Transverse colon (tissue), 4 donors: Measurements from ENCODE around the gene CTNNBL1. TPM values are rescaled to one million over a fixed set of nuclear protein-coding genes. Genes with fewer than 3 reads are reported as not detected.

ENCODE experiments used
- DNase-seq: peaks from one replicate; pipeline ENCODE4 v3.0.0-alpha.2; 2019
- H3K27ac ChIP-seq, 4 donors: fragments of 200-600 bp; sonication (generic); 2 replicates each; pipeline ENCODE4 v1.5.1; 2016 to 2018; ENCODE audit warnings: inconsistent platforms in 4 of 4
- H3K27me3 ChIP-seq: fragments of 200-600 bp; sonication (generic); 2 replicates; pipeline ENCODE4 v1.5.1; 2017; ENCODE audit warnings: inconsistent platforms
- H3K36me3 ChIP-seq, 4 donors: fragments of 200-600 bp; sonication (generic); 2 replicates each; pipeline ENCODE4 v1.5.1; 2017 to 2019; ENCODE audit warnings: inconsistent platforms in 4 of 4
- H3K4me1 ChIP-seq, 4 donors: fragments of 200-600 bp; sonication (generic); 2 replicates each; pipeline ENCODE4 v1.5.1; 2017 to 2020; ENCODE audit warnings: inconsistent platforms in 4 of 4
- H3K4me3 ChIP-seq, 4 donors: fragments of 200-600 bp; sonication (generic); 1 replicate in 1 of 4; 2 replicates in 3 of 4; pipeline versions ENCODE4 v1.5.1 to v1.6.1; 2017 to 2019; ENCODE audit warnings: inconsistent platforms in 4 of 4
- H3K9me3 ChIP-seq, 2 donors: fragments of 200-600 bp; sonication (generic); 2 replicates each; pipeline ENCODE4 v1.5.1; 2017 to 2019; ENCODE audit warnings: inconsistent platforms in 2 of 2
- CTCF ChIP-seq, 5 experiments: fragments of 200-600 bp in 3 of 5; fragments of 450-650 bp in 2 of 5; sonication (generic) in 3 of 5; IDR thresholded peaks; 1 replicate in 2 of 5; 2 replicates in 3 of 5; pipeline ENCODE4 v1.5.1; 2016 to 2017; ENCODE audit warnings: antibody characterized with exemption in 5 of 5, inconsistent platforms in 3 of 5, mild to moderate bottlenecking in 2 of 5, moderate library complexity in 1 of 5
- EP300 ChIP-seq: sonication (generic); formaldehyde crosslinking; IDR thresholded peaks from one replicate; pipeline ENCODE4 v1.6.1; 2017; ENCODE audit warnings: antibody characterized with exemption, low read depth
- POLR2A ChIP-seq: fragments of 450-650 bp; IDR thresholded peaks from one replicate; pipeline ENCODE4 v1.6.1; 2016; ENCODE audit warnings: antibody characterized with exemption, mild to moderate bottlenecking, moderate library complexity
- POLR2AphosphoS5 ChIP-seq, 3 donors: sonication (generic); formaldehyde crosslinking; IDR thresholded peaks; one replicate each; pipeline ENCODE4 v1.6.1; 2016; ENCODE audit warnings: antibody characterized with exemption in 3 of 3
- WGBS, 2 donors: methylation state at CpG; one replicate each; pipeline ENCODE4 v1.1.5; 2018; ENCODE audit warnings: low coverage in 1 of 2; 5-methylcytosine and 5-hydroxymethylcytosine counted together
- in situ Hi-C, 4 donors: fragments of 200-750 bp; cut with MboI; loops; one replicate each; pipeline versions ENCODE4 v1.15.0 to v1.15.1; 2017; ENCODE audit warnings: low sequenced_read_pairs in 3 of 4, low pct_ligation_motif_present in 1 of 4, low pct_unique_long_range_greater_than_20kb in 1 of 4
- intact Hi-C: fragments of 100-400 bp; cut with DNase I; formaldehyde crosslinking; loops from one replicate; pipeline ENCODE4 v1.15.1; 2023; ENCODE audit warnings: low total_unique reads
- total RNA-seq, 4 donors: library from RNA; depleted of rRNA; stranded (reverse); fragments of >200 nt; gene quantifications; one replicate each; pipeline ENCODE4 v1.1.0, GENCODE V29; 2016

Gene CTNNBL1
- total RNA-seq, 4 donors from 2014 or later = 18.7 to 49.0 (median 22.4) TPM

- no peaks in the 10 kb centered on the region for H3K27me3 ChIP-seq
- H3K36me3 ChIP-seq = no peaks in the 10 kb centered on the region
- no peak for DNase-seq
- intact Hi-C loops = no loop called here
- no peak overlapping the region for H3K27ac ChIP-seq
- in situ Hi-C loops = no loop called here
- TF ChIP-seq POLR2A = no peak
- TF ChIP-seq POLR2AphosphoS5 (IDR thresholded peaks at IDR 0.05) = no peak
- no peak for TF ChIP-seq EP300
- TF ChIP-seq CTCF (IDR thresholded peaks at IDR 0.05) = no peak
- 83 to 99% methylated on average over 5 to 7 of the region's 7 CpGs for WGBS, 2 donors
- H3K4me1 ChIP-seq = no peaks in the 10 kb centered on the region
- no peaks in the 10 kb centered on the region for H3K9me3 ChIP-seq
- no peak overlapping the region for H3K4me3 ChIP-seq
These were observed 102.9 kb downstream of the CTNNBL1 start for GRCh38 chr20:37796733-37797132.

GRCh38 chr20:37797669-37798175 lies 103.9 kb downstream of the CTNNBL1 start:
- 87 to 90% methylated on average over 4 of the region's 4 CpGs for WGBS, 2 donors
- in situ Hi-C loops = no loop called here
- intact Hi-C loops = no loop called here

GRCh38 chr20:37798312-37798711 lies 104.5 kb downstream of the CTNNBL1 start:
- H3K27me3 ChIP-seq = no peaks in the 10 kb centered on the region
- 92 to 100% methylated on average over 2 of the region's 2 CpGs for WGBS, 2 donors
- H3K9me3 ChIP-seq = no peaks in the 10 kb centered on the region
- in situ Hi-C loops (no loop called here), intact Hi-C loops (no loop called here)
- no peak overlapping the region for H3K27ac ChIP-seq
- H3K36me3 ChIP-seq = peaks cover 0 to 5% (median 0%) of the 10 kb centered on the region in 4 donors
- TF ChIP-seq EP300 (no peak), POLR2AphosphoS5 (IDR thresholded peaks at IDR 0.05) (no peak), CTCF (IDR thresholded peaks at IDR 0.05) (no peak), POLR2A (no peak)
- DNase-seq = no peak
- no peak overlapping the region for H3K4me3 ChIP-seq
- H3K4me1 ChIP-seq = no peaks in the 10 kb centered on the region

More at GRCh38 chr20:37797669-37798175, 103.9 kb downstream of the CTNNBL1 start:
- Histone ChIP-seq H3K4me1 (no peaks in the 10 kb centered on the region), H3K27me3 (no peaks in the 10 kb centered on the region), H3K27ac (no peak overlapping the region), H3K36me3 (no peaks in the 10 kb centered on the region), H3K4me3 (no peak overlapping the region), H3K9me3 (no peaks in the 10 kb centered on the region)
- no peak for TF ChIP-seq EP300
- TF ChIP-seq POLR2A = no peak
- no peak for TF ChIP-seq CTCF (IDR thresholded peaks at IDR 0.05)
- no peak for TF ChIP-seq POLR2AphosphoS5 (IDR thresholded peaks at IDR 0.05)
- no peak for DNase-seq

GRCh38 chr20:37800618-37801017 lies 106.8 kb downstream of the CTNNBL1 start:
- WGBS, 2 donors = 88 to 100% methylated on average over 1 to 4 of the region's 4 CpGs
- no peak for TF ChIP-seq EP300
- no peak for TF ChIP-seq CTCF (IDR thresholded peaks at IDR 0.05)
- no peak for TF ChIP-seq POLR2AphosphoS5 (IDR thresholded peaks at IDR 0.05)
- TF ChIP-seq POLR2A = no peak
- intact Hi-C loops (no loop called here), in situ Hi-C loops (no loop called here)
- no peak overlapping the region for H3K4me3 ChIP-seq
- peaks cover 0 to 3% (median 0%) of the 10 kb centered on the region in 4 donors for H3K4me1 ChIP-seq
- H3K9me3 ChIP-seq = no peaks in the 10 kb centered on the region
- no peak for DNase-seq
- H3K27ac ChIP-seq = no peak overlapping the region
- H3K36me3 ChIP-seq = peaks cover 0 to 8% (median 0%) of the 10 kb centered on the region in 4 donors
- H3K27me3 ChIP-seq = no peaks in the 10 kb centered on the region
